HG03575 (cell line): Measurements from ENCODE around the gene RFFL.

Experiments
- ATAC-seq: cut with Tn5 transposase; IDR thresholded peaks from one replicate; pipeline ENCODE4 v1.9.1; 2021; ENCODE audit not compliant: unreplicated experiment, insufficient number of reproducible peaks, low FRiP score; ENCODE audit errors: extremely low read depth

RFFL gene

GRCh38 chr17:35083071-35083470 is 19.6 kb upstream of the RFFL start:
- ATAC-seq: no peak

GRCh38 chr17:35082073-35082657 is 18.7 kb upstream of the RFFL start:
- no peak for ATAC-seq

GRCh38 chr17:35081638-35082037 is 18.1 kb upstream of the RFFL start:
- no peak for ATAC-seq

GRCh38 chr17:35080536-35080935 is 17.0 kb upstream of the RFFL start:
- ATAC-seq: no peak

- no peak for ATAC-seq
Observed at GRCh38 chr17:35079547-35080423, 16.3 kb upstream of the RFFL start.

GRCh38 chr17:35076874-35077273 is 13.4 kb upstream of the RFFL start:
- no peak for ATAC-seq

GRCh38 chr17:35074711-35075707 is 11.5 kb upstream of the RFFL start:
- ATAC-seq: no peak

- ATAC-seq: no peak
Observed at GRCh38 chr17:35073991-35074627, 10.6 kb upstream of the RFFL start.

GRCh38 chr17:35073183-35073790 is 9.8 kb upstream of the RFFL start:
- ATAC-seq: no peak

- ATAC-seq: no peak
Observed at GRCh38 chr17:35069311-35069710, 5.8 kb upstream of the RFFL start.

GRCh38 chr17:35068249-35068648 is 4.7 kb upstream of the RFFL start:
- ATAC-seq: no peak

- ATAC-seq: no peak
Observed at GRCh38 chr17:35065880-35066279, 2.4 kb upstream of the RFFL start.

- ATAC-seq: no peak
Observed at GRCh38 chr17:35064516-35065215, 1.2 kb upstream of the RFFL start.

- no peak for ATAC-seq
Observed at GRCh38 chr17:35062308-35062707, 1.2 kb downstream of the RFFL start.

GRCh38 chr17:35057332-35057915 is 6.1 kb downstream of the RFFL start:
- no peak for ATAC-seq

- ATAC-seq: no peak
Observed at GRCh38 chr17:35056013-35056412, 7.5 kb downstream of the RFFL start.

- no peak for ATAC-seq
Observed at GRCh38 chr17:35053204-35053603, 10.3 kb downstream of the RFFL start.

GRCh38 chr17:35052780-35053179 is 10.7 kb downstream of the RFFL start:
- ATAC-seq: no peak
